ENCODE measurements around the gene JAG2.

JAG2 gene

DNA sequence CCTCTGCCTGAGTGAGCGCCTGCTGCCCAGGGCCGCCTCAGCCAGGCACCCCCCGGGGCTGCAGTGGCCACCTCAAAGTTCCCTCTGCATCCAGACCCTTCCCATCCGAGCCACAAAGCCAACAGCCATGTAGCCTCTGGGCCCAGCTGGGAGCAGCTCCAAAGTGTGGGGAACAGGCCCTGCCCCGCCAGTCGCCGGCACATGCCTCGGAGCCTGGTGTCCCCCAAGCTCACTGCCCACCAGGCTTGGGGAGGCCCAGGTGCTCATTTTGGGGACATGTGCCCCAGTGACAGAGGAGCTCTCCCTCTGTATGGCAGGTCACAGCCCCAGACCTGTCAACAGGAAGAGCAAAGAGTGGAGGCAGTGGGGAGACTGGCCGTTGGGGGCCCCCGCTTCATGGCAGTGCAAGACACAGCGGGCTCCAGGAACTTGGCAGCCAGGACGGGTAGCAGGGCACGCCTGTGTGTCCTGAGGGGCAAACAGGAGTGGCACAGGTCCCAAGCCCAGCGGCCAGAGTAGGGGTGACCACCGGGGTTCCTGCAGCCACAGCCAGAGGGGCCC is 29.9 kb downstream of the JAG2 start:
- Histone ChIP-seq H3K9me3 (ENCODE audit: low read length) (peaks cover 17% of the 10 kb centered on the region), H3K36me3 (ENCODE audit: insufficient read depth, low read length) (no peaks in the 10 kb centered on the region), H3K4me1 (ENCODE audit: insufficient read depth, low read length) (no peaks in the 10 kb centered on the region), H3K4me3 (ENCODE audit: low read depth in 1 of 2, low read length in 2 of 2) (no peak overlapping the region), H3K27ac (ENCODE audit: low read depth, low read length) (no peak overlapping the region), H3K27me3 (ENCODE audit: control insufficient read depth in 1 of 2, insufficient read depth in 2 of 2, low read length in 2 of 2) (no peaks in the 10 kb centered on the region), H3K9ac (ENCODE audit: low read length) (no peak overlapping the region)

DNA sequence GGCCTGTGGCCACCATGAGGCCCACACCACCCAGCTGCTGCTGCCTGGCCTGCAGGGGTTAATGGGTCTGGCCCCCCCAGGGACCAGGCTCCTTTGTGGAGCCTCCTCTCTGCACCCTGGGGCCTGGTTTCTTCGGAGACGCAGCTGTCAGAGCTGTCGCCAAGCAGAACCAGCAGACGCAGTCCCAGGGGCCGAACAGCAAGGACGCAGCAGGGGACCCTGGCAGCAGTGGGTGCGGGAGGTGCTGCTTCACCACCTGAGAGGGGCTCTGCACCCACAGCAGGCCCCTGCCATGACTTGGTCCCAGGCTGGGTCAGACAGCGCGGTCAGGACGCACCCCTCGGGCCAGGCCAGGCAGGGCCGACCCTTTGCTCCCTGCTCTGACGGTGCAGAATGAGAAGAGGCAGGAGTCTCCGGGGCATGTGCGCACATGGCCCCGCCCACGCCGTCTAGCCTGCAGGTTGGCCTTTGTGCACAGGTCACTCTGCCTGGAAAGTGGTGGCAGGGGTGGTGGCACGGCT is 30.5 kb downstream of the JAG2 start:
- no peak overlapping the region for H3K27ac ChIP-seq (ENCODE audit: low read depth, low read length)
- no peaks in the 10 kb centered on the region for H3K4me1 ChIP-seq (ENCODE audit: insufficient read depth, low read length)
- no peaks in the 10 kb centered on the region for H3K27me3 ChIP-seq (ENCODE audit: control insufficient read depth in 1 of 2, insufficient read depth in 2 of 2, low read length in 2 of 2)
- H3K9me3 ChIP-seq (ENCODE audit: low read length), result peaks cover 17% of the 10 kb centered on the region
- H3K9ac ChIP-seq (ENCODE audit: low read length), result no peak overlapping the region
- H3K4me3 ChIP-seq (ENCODE audit: low read depth in 1 of 2, low read length in 2 of 2), result no peak overlapping the region
- no peaks in the 10 kb centered on the region for H3K36me3 ChIP-seq (ENCODE audit: insufficient read depth, low read length)

DNA sequence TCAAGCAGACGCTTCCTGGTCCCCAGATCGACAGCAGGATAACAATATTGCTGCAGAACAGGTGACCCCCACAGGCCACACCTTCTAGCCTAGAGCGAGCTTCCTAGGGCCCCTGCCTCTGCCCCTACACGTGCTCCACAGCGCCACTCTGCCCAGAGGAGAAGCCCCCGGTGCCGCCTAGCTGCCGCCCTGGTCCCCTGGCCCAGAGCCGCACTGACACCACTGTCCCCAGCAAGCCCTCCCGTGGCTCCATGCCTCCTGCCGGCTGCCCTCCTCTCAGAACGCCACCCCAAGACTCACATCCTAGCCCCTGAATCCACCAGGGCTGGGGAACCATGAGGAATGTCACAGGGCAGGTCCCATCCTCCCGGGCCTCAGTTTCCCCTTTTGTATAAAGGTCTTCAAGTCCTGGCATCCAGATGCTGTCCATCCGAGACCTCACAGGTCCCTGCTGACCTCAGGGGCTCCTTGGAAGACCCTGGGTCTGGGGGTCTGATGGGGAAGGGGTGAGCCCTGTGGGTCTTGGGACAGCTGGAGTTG is 31.0 kb downstream of the JAG2 start:
- no peak overlapping the region for H3K27ac ChIP-seq (ENCODE audit: low read depth, low read length)
- no peaks in the 10 kb centered on the region for H3K4me1 ChIP-seq (ENCODE audit: insufficient read depth, low read length)
- peaks cover 17% of the 10 kb centered on the region for H3K9me3 ChIP-seq (ENCODE audit: low read length)
- H3K4me3 ChIP-seq (ENCODE audit: low read depth in 1 of 2, low read length in 2 of 2), result no peak overlapping the region
- no peaks in the 10 kb centered on the region for H3K27me3 ChIP-seq (ENCODE audit: control insufficient read depth in 1 of 2, insufficient read depth in 2 of 2, low read length in 2 of 2)
- no peaks in the 10 kb centered on the region for H3K36me3 ChIP-seq (ENCODE audit: insufficient read depth, low read length)
- no peak overlapping the region for H3K9ac ChIP-seq (ENCODE audit: low read length)

DNA sequence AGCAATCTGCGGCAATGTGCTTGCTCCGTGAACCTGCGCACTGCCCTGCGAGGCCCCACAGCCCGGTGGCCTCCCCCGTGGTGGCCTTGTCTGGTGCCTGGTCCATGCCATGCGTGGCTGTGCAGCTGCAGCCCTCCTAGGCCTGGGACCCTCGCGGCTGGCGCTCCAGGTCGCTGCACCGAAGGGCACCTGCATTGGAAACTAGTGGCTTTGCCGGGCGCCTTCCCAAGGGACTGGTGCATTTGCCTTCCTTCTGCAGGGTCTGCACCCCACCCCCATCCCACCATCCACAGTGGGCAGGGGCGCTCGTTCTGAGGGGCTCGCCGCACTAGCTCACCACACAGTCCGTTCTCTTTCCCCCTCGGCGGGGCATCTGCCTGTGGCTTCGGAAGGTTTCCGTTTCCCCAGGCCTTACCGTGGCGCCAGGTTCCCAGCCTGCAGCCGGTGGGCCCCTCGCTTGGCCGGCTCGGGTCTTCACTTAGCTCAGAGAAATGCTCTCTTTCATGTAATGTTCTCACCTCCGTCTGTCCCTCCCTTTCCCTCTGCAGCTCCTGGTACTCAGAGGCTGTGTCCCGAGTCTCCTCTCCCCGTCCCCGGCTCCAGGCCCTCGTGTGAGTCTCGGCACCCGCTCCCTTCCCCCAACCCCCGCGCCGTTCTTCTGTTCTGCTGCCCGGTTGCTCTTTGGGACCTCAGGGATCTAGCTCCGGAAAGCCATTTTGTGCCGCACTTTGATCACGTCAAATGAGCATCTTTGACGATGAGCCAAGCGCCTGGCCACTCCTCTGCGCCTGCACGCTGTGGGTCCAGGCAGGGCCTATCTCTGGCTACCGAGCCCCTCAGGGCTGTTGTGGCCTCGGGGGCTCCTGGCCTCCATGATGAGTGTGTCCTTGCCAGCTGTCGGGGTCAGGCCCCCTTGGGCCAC is 31.9 kb downstream of the JAG2 start:
- Histone ChIP-seq H3K4me3 (ENCODE audit: low read depth in 1 of 2, low read length in 2 of 2) (no peak overlapping the region), H3K9ac (ENCODE audit: low read length) (no peak overlapping the region), H3K27ac (ENCODE audit: low read depth, low read length) (no peak overlapping the region), H3K27me3 (ENCODE audit: control insufficient read depth in 1 of 2, insufficient read depth in 2 of 2, low read length in 2 of 2) (no peaks in the 10 kb centered on the region), H3K36me3 (ENCODE audit: insufficient read depth, low read length) (no peaks in the 10 kb centered on the region), H3K9me3 (ENCODE audit: low read length) (peaks cover 17% of the 10 kb centered on the region), H3K4me1 (ENCODE audit: insufficient read depth, low read length) (no peaks in the 10 kb centered on the region)

DNA sequence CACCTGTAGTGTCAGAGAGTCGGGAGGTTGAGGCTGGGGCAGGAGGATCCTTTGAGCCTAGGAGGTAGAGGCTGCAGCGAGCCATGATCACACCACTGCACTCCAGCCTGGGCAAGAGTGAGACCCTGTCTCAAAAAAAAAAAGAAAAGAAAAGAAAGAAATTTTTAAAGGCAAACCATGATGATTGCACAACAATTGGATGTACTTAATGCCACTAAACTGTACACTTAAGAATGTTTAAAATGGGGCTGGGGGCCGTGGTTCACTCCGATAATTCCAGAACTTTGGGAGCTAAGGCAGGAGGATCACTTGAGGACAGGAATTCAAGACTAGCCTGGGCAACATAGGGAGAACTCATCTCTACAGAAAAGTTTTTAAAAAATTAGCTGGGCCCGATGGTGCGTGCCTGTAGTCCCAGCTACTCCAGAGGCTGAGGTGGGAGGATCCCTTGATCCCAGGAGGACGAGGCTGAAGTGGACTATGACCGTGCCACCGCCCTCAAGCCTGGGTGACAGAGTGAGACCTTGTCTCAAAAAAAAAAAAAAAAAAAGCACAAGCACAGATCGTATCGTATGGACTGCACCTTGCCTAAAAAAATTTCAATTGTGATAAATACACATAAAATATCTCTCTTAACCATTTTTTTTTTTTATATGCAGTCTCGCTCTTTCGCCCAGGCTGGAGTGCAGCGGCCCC is 32.7 kb downstream of the JAG2 start:
- Histone ChIP-seq H3K27me3 (ENCODE audit: control insufficient read depth in 1 of 2, insufficient read depth in 2 of 2, low read length in 2 of 2) (no peaks in the 10 kb centered on the region), H3K27ac (ENCODE audit: low read depth, low read length) (no peak overlapping the region), H3K36me3 (ENCODE audit: insufficient read depth, low read length) (no peaks in the 10 kb centered on the region), H3K9ac (ENCODE audit: low read length) (no peak overlapping the region), H3K9me3 (ENCODE audit: low read length) (peaks cover 15% of the 10 kb centered on the region), H3K4me1 (ENCODE audit: insufficient read depth, low read length) (no peaks in the 10 kb centered on the region), H3K4me3 (ENCODE audit: low read depth in 1 of 2, low read length in 2 of 2) (no peak overlapping the region)

DNA sequence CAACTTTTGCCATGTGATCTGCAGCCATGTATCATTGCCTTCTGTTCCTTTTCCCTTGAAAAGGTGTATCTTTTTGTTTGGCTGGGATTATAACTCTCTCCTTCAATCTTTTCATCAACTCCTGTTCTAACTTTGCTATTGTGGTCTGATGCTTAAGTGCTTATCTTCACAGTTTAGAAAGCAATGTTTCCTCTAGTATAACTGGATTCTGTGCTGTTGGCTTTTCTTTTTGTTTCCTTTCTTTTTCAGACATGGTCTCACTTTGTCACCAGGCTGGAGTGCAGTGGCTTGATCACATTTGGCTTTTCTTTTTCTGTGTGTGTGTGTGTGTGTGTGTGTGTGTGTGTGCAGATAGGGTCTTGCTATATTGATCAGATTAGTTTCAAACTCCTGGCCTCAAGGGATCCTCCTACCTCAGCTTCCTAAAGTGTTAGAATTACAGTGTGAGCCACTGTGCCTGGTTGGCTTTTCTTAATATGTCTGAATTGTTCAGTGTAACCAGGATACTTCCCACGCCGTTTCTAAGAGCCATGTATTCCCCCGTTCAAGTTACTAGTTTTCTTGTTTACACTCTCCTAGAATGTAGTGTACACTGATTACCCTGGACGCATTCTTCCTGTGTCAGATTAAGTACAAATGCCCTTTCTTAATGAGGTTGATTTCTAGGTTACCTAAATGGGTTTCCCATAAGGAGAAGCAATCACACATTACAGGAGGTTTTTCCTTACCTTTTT is 35.5 kb downstream of the JAG2 start:
- Histone ChIP-seq H3K36me3 (ENCODE audit: insufficient read depth, low read length) (no peaks in the 10 kb centered on the region), H3K9ac (ENCODE audit: low read length) (no peak overlapping the region), H3K9me3 (ENCODE audit: low read length) (no peaks in the 10 kb centered on the region), H3K27me3 (ENCODE audit: control insufficient read depth in 1 of 2, insufficient read depth in 2 of 2, low read length in 2 of 2) (no peaks in the 10 kb centered on the region), H3K27ac (ENCODE audit: low read depth, low read length) (no peak overlapping the region), H3K4me1 (ENCODE audit: insufficient read depth, low read length) (no peaks in the 10 kb centered on the region), H3K4me3 (ENCODE audit: low read depth in 1 of 2, low read length in 2 of 2) (no peak overlapping the region)

DNA sequence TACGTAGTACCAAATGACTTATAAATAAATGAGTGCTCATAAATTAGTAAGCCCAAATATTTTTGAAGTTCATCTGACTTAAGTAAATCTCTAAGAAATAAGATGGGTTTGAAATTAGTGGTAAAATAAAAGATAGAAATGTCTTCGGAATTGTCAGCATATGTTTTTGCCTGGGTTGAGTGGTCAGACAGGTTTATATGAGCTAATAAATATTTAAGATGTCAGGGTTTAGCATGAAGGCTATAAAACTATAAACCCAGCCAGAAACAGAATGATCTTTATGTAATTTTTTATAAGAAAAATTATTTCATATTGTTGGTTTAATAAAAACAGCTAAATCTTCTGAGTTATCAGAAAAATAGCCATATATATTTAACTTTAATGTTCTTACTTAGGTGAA is 37.3 kb downstream of the JAG2 start:
- H3K27ac ChIP-seq (ENCODE audit: low read depth, low read length), result no peak overlapping the region
- no peaks in the 10 kb centered on the region for H3K36me3 ChIP-seq (ENCODE audit: insufficient read depth, low read length)
- no peaks in the 10 kb centered on the region for H3K4me1 ChIP-seq (ENCODE audit: insufficient read depth, low read length)
- H3K27me3 ChIP-seq (ENCODE audit: control insufficient read depth in 1 of 2, insufficient read depth in 2 of 2, low read length in 2 of 2), result no peaks in the 10 kb centered on the region
- H3K9me3 ChIP-seq (ENCODE audit: low read length), result no peaks in the 10 kb centered on the region
- H3K4me3 ChIP-seq (ENCODE audit: low read depth in 1 of 2, low read length in 2 of 2), result no peak overlapping the region
- H3K9ac ChIP-seq (ENCODE audit: low read length), result no peak overlapping the region

DNA sequence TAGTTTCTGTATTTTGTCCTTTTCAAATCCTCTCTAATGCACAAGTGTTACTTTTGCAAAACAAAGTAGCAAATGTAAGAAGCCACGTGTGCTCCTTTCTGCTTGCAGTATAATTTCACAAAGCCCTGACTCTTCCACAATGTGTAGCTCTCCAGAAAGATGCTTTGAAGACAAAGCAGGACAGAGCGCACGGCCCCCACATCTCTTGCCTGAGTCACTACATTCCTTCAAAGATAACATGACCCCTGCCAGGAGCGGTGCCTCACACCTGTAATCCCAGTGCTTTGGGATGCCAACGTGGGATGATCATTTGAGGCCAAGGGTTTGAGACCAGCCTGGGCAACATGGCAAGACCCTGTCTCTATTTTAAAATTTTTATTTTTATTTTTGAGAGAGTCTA is 40.5 kb downstream of the JAG2 start:
- Histone ChIP-seq H3K4me3 (ENCODE audit: low read depth in 1 of 2, low read length in 2 of 2) (no peak overlapping the region), H3K9me3 (ENCODE audit: low read length) (peaks cover 4% of the 10 kb centered on the region), H3K27ac (ENCODE audit: low read depth, low read length) (no peak overlapping the region), H3K36me3 (ENCODE audit: insufficient read depth, low read length) (no peaks in the 10 kb centered on the region), H3K9ac (ENCODE audit: low read length) (no peak overlapping the region), H3K27me3 (ENCODE audit: control insufficient read depth in 1 of 2, insufficient read depth in 2 of 2, low read length in 2 of 2) (no peaks in the 10 kb centered on the region), H3K4me1 (ENCODE audit: insufficient read depth, low read length) (no peaks in the 10 kb centered on the region)

DNA sequence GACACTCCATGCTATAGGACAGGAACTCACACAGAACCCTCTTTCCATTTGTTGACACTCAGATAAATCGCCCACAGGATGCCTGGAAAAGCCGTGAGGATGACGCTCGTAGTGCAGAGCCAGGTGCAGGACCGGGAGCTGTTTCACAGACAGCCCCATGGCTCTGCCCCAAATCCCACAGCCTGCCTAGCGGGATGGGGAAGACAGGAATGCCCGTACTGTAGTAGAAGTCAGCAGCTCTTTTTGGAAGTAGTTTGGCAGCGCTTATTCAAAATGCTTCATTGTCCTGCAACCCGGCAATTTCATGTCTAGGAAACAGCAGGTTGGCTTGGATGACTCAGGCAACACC is 41.6 kb downstream of the JAG2 start:
- Histone ChIP-seq H3K9me3 (ENCODE audit: low read length) (peaks cover 4% of the 10 kb centered on the region), H3K27me3 (ENCODE audit: control insufficient read depth in 1 of 2, insufficient read depth in 2 of 2, low read length in 2 of 2) (no peaks in the 10 kb centered on the region), H3K4me3 (ENCODE audit: low read depth in 1 of 2, low read length in 2 of 2) (no peak overlapping the region), H3K9ac (ENCODE audit: low read length) (no peak overlapping the region), H3K27ac (ENCODE audit: low read depth, low read length) (no peak overlapping the region), H3K36me3 (ENCODE audit: insufficient read depth, low read length) (no peaks in the 10 kb centered on the region), H3K4me1 (ENCODE audit: insufficient read depth, low read length) (no peaks in the 10 kb centered on the region)

DNA sequence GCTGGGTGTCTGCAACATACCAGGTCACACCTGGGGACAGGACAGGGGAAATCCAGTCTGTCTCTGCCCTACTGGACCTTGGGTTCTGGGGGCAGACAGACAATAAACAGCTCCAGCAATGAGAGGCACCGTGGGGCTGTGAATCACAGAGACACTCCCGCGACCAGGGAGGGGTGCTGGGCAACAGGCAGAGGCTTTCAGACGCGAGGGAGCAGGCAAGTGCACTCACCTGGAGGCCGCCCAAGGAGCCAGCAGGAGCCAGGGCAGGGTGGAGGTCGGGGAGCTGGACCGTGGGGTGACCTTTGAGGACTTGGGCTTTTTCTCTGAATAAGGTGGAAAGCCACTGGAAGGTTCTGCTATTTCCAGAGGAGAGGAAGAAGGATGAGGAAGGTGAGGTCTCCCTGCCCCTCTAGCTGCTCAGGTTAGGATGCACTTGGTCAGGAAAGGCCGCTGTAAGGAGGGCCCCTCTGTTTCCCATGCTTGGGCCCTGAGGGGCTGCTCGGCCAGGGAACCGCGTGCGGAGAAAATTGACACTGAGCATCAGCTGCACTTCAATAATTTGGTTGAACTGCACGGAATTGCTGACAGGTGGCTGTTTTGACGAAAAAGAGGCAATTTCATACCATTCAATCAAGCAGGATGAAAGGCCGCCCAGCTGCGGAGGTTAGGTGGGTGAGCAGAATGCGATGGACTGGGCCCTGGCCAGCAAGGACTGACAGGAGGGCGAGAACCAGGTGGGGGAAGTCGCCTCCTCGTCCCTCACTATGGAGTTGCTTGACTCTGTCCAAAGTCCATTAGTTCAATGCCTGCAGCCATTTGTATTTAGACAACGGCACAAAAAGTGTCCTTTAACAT is 42.2 kb downstream of the JAG2 start:
- no peak overlapping the region for H3K4me3 ChIP-seq (ENCODE audit: low read depth in 1 of 2, low read length in 2 of 2)
- peaks cover 6% of the 10 kb centered on the region for H3K9me3 ChIP-seq (ENCODE audit: low read length)
- no peaks in the 10 kb centered on the region for H3K36me3 ChIP-seq (ENCODE audit: insufficient read depth, low read length)
- no peak overlapping the region for H3K27ac ChIP-seq (ENCODE audit: low read depth, low read length)
- H3K27me3 ChIP-seq (ENCODE audit: control insufficient read depth in 1 of 2, insufficient read depth in 2 of 2, low read length in 2 of 2), result no peaks in the 10 kb centered on the region
- H3K9ac ChIP-seq (ENCODE audit: low read length), result no peak overlapping the region
- no peaks in the 10 kb centered on the region for H3K4me1 ChIP-seq (ENCODE audit: insufficient read depth, low read length)

All from muscle layer of colon (tissue), 2 donors.